C4-2B (cell line): ENCODE results near the gene ASB8.

ENCODE experiments used
- CTCF ChIP-seq: fragments of 450-650 bp; conservative IDR thresholded peaks from 2 replicates; pipeline ENCODE4 v1.5.1; 2017; ENCODE audit warnings: mild to moderate bottlenecking
- ZFX ChIP-seq: fragments of 450-650 bp; IDR thresholded peaks from 2 replicates; pipeline ENCODE4 v1.6.1; 2017

- peak; percentile 94 for TF ChIP-seq CTCF
- no peak for TF ChIP-seq ZFX
Measured at GRCh38 chr12:48189331-48190125, 32.2 kb upstream of the ASB8 start.
